Natural killer cell (primary cell): ENCODE results near the gene TTC28. TPM values are rescaled to one million over a fixed set of nuclear protein-coding genes. Genes with fewer than 3 reads are reported as not detected.

Experiments used
- ATAC-seq, 3 donors: fragments of 150-1000 bp in 2 of 3; fragments of 200-7000 bp in 1 of 3; cut with Tn5 transposase; 1 replicate in 1 of 3; 2 replicates in 2 of 3; pipeline ENCODE4 v1.10.0; 2021; ENCODE audit warnings: mild to moderate bottlenecking in 2 of 3, moderate library complexity in 2 of 3
- DNase-seq, 2 donors: peaks; one replicate each; pipeline versions ENCODE4 v3.0.0 to v3.0.0-alpha.2; 2013 to 2021; ENCODE audit warnings: mixed read lengths in 1 of 2
- H3K27ac ChIP-seq: one replicate; pipeline ENCODE4 v1.5.1; 2013; ENCODE audit warnings: mild to moderate bottlenecking, low read length
- H3K27me3 ChIP-seq: one replicate; pipeline ENCODE4 v1.6.1; 2013; ENCODE audit warnings: low read length; ENCODE audit not compliant: control insufficient read depth, insufficient read depth
- H3K36me3 ChIP-seq: one replicate; pipeline ENCODE4 v1.6.1; 2013; ENCODE audit warnings: low read length; ENCODE audit not compliant: control insufficient read depth, insufficient read depth
- H3K4me1 ChIP-seq: one replicate; pipeline ENCODE4 v1.6.1; 2013; ENCODE audit warnings: low read length; ENCODE audit not compliant: control insufficient read depth, insufficient read depth
- H3K4me3 ChIP-seq: one replicate; pipeline ENCODE4 v1.5.1; 2013; ENCODE audit warnings: low read length
- H3K9me3 ChIP-seq: one replicate; pipeline ENCODE4 v1.6.1; 2013; ENCODE audit warnings: low read length; ENCODE audit not compliant: control insufficient read depth, insufficient read depth
- H3K27ac Mint-ChIP-seq, 2 donors: one replicate each; pipeline ENCODE4 v1.8.0; 2022; ENCODE audit warnings: mild to moderate bottlenecking in 2 of 2, mixed read lengths in 2 of 2, moderate library complexity in 1 of 2
- H3K27me3 Mint-ChIP-seq, 2 donors: one replicate each; pipeline ENCODE4 v1.8.0; 2022; ENCODE audit warnings: low read depth in 2 of 2, mixed read lengths in 2 of 2
- H3K36me3 Mint-ChIP-seq: one replicate; pipeline ENCODE4 v1.8.0; 2022; ENCODE audit warnings: mixed read lengths
- H3K4me1 Mint-ChIP-seq, 2 donors: one replicate each; pipeline ENCODE4 v1.8.0; 2022; ENCODE audit warnings: mixed read lengths in 2 of 2
- H3K4me3 Mint-ChIP-seq: one replicate; pipeline ENCODE4 v1.8.0; 2022; ENCODE audit warnings: mild to moderate bottlenecking, moderate library complexity, mixed read lengths
- H3K9me3 Mint-ChIP-seq, 2 donors: one replicate each; pipeline ENCODE4 v1.8.0; 2022; ENCODE audit warnings: mixed read lengths in 2 of 2
- WGBS: methylation state at CpG from one replicate; pipeline ENCODE4 v1.1.7; 2013; ENCODE audit warnings: missing lambda C conversion rate; ENCODE audit not compliant: insufficient coverage; 5-methylcytosine and 5-hydroxymethylcytosine counted together
- intact Hi-C: fragments of 100-400 bp; cut with micrococcal nuclease; formaldehyde crosslinking; loops from one replicate; pipeline ENCODE4 v1.14.2; 2022
- total RNA-seq, 4 donors: library from RNA; stranded (reverse); fragments of 120-200 nt in 1 of 4; gene quantifications; one replicate each; pipeline versions ENCODE4 v1.2.3 to v1.2.4, GENCODE V29; 2013 to 2022
- TF ChIP-seq, protein P1 (sequence below): fragments of 200-600 bp; IDR thresholded peaks from one replicate; pipeline ENCODE4 v1.8.0; 2022; ENCODE audit warnings: antibody characterized with exemption

The TTC28 gene
- total RNA-seq, 3 donors from 2014 or later (not counting 1 experiment from before 2014, with no cell fraction given) = 4.1 to 10.0 (median 8.6) TPM

DNA sequence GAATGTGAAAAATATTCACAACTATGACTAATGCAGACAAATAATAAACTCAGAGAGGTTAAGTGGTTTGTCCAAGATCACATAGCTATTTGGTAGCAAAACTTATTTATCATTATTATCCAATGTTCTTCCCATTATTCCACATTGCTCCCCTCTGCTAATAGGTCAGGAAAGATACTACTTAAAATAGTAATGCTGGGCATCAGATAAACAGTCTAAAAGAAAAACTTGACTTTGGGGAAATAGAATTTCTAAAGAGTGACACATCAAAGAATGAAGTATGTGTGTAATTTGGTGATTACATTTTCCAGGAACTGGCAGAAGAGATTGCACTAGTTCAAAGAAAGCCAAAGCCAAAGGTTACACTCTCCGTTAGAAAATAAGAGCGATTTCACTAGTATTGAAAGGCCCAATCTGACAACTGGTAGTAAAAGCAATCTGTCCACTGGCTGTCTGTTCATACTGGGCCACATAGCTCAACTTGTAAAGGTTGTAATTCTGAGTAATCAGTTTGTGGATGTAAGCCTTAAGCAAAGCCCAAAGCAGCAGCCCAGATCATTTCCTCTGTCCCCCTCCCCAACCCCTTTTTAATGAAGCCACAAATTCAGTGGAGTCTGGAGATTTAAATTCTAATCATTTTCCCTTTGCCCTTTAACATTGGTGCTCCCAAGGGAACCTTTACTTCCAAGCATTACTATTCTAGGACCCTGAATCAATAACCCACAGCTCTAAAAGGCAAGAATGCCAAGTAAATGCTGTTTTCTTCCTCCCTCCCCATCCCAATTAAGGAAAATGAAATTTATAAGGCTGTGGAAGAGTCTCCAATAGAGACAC, 283.5 kb downstream of the TTC28 start:
- Histone ChIP-seq H3K4me1 (no peaks in the 10 kb centered on the region), H3K36me3 (no peaks in the 10 kb centered on the region), H3K4me3 (no peak overlapping the region), H3K27me3 (no peaks in the 10 kb centered on the region), H3K27ac (no peak overlapping the region), H3K9me3 (no peaks in the 10 kb centered on the region)
- no peaks in the 10 kb centered on the region for H3K36me3 Mint-ChIP-seq
- intact Hi-C loops = no loop called here
- DNase-seq (no peak), ATAC-seq (peak in 1 of 3 donors; percentile 37)
- H3K4me1 Mint-ChIP-seq = no peaks in the 10 kb centered on the region
- H3K27ac Mint-ChIP-seq = no peak overlapping the region
- peaks cover 5 to 24% of the 10 kb centered on the region in 2 donors for H3K27me3 Mint-ChIP-seq
- no peak overlapping the region for H3K4me3 Mint-ChIP-seq
- peaks cover 0 to 3% of the 10 kb centered on the region in 2 donors for H3K9me3 Mint-ChIP-seq
- TF ChIP-seq, protein P1, sequence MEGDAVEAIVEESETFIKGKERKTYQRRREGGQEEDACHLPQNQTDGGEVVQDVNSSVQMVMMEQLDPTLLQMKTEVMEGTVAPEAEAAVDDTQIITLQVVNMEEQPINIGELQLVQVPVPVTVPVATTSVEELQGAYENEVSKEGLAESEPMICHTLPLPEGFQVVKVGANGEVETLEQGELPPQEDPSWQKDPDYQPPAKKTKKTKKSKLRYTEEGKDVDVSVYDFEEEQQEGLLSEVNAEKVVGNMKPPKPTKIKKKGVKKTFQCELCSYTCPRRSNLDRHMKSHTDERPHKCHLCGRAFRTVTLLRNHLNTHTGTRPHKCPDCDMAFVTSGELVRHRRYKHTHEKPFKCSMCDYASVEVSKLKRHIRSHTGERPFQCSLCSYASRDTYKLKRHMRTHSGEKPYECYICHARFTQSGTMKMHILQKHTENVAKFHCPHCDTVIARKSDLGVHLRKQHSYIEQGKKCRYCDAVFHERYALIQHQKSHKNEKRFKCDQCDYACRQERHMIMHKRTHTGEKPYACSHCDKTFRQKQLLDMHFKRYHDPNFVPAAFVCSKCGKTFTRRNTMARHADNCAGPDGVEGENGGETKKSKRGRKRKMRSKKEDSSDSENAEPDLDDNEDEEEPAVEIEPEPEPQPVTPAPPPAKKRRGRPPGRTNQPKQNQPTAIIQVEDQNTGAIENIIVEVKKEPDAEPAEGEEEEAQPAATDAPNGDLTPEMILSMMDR = no peak
- WGBS = 22% methylated on average over 2 of the region's 2 CpGs

DNA sequence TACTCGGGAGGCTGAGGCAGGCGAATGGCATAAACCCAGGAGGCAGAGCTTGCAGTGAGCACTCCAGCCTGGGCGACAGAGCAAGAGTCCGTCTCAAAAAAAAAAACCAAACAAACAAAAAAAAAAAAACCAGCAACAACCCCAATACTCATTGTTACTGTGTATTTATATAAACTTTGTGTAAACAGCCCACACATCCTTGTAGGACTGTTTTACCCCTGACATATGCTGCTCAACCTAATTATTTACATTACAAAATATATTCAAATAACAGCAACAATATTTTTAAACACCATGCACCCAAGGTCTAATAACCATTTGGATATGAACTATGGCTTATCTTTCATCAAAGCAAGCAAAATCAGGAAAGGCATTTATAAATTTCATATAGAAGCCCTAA, 284.1 kb downstream of the TTC28 start:
- H3K9me3 Mint-ChIP-seq = peaks cover 0 to 3% of the 10 kb centered on the region in 2 donors
- no peak overlapping the region for H3K27ac Mint-ChIP-seq
- H3K4me3 Mint-ChIP-seq = no peak overlapping the region
- no peaks in the 10 kb centered on the region for H3K4me1 Mint-ChIP-seq
- no peaks in the 10 kb centered on the region for H3K9me3 ChIP-seq
- no peak overlapping the region for H3K4me3 ChIP-seq
- ATAC-seq (no peak), DNase-seq (no peak)
- H3K27me3 ChIP-seq = no peaks in the 10 kb centered on the region
- no peaks in the 10 kb centered on the region for H3K36me3 Mint-ChIP-seq
- no peaks in the 10 kb centered on the region for H3K4me1 ChIP-seq
- TF ChIP-seq, protein P1 = no peak
- no peaks in the 10 kb centered on the region for H3K36me3 ChIP-seq
- 80% methylated on average over 1 of the region's 4 CpGs for WGBS
- intact Hi-C loops = no loop called here
- no peak overlapping the region for H3K27ac ChIP-seq
- peaks cover 3 to 24% of the 10 kb centered on the region in 2 donors for H3K27me3 Mint-ChIP-seq

DNA sequence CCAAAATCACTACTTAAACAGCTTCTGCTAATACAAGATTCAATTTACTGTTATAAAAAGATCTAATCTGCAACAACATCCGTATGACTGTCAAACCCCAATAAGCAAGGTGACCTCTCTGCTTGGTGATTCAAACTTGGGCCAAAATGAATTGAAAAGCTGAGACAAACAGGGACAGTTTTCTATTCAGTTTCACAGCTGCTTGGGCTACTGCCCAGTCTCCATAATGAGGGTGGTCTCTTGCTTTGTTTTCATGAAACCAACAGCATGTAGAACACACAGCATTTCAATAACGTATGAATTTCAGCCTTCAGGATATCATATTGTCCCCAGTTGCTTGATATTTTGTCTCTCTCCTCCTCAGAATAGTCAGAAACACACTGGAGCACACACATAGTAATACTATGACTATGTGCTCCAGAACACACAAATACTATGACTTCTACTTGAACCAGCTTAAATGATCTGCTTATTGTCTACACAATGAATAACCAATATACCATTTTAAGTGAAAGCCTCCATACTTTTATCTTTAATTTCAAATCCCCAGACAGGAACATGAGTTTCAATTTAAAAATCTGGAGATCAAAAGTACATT, 285.0 kb downstream of the TTC28 start:
- Mint-ChIP-seq H3K27me3 (peaks cover 3 to 17% of the 10 kb centered on the region in 2 donors), H3K4me1 (no peaks in the 10 kb centered on the region), H3K4me3 (no peak overlapping the region), H3K27ac (no peak overlapping the region), H3K36me3 (no peaks in the 10 kb centered on the region), H3K9me3 (peaks cover 0 to 3% of the 10 kb centered on the region in 2 donors)
- no peak for ATAC-seq
- Histone ChIP-seq H3K4me1 (no peaks in the 10 kb centered on the region), H3K27me3 (no peaks in the 10 kb centered on the region), H3K36me3 (no peaks in the 10 kb centered on the region), H3K27ac (no peak overlapping the region), H3K9me3 (no peaks in the 10 kb centered on the region), H3K4me3 (no peak overlapping the region)
- WGBS = 80% methylated on average over 2 of the region's 2 CpGs
- TF ChIP-seq, protein P1 = no peak
- no peak for DNase-seq
- intact Hi-C loops = no loop called here
